GM12892 (cell line): ENCODE data around the gene ZDHHC17.
A peak's percentile ranks its signal among the peaks of the same experiment; 100 is the strongest.

ENCODE experiments used
- DNase-seq: peaks from one replicate; pipeline ENCODE4 v3.0.0; 2011; ENCODE audit not compliant: insufficient read length
- FAIRE-seq: peaks from 2 replicates; lab custom pipeline; 2011; peaks lifted over from hg19 to GRCh38; lab: Jason Lieb, UNC
- POLR2A ChIP-seq: IDR thresholded peaks from 2 replicates; pipeline ENCODE4 v1.6.1; 2011; ENCODE audit warnings: low read depth, low read length, control low read depth
- POLR2AphosphoS5 ChIP-seq: IDR thresholded peaks from 2 replicates; pipeline ENCODE4 v1.6.1; 2011; ENCODE audit warnings: low read depth, low read length, control low read depth
- TAF1 ChIP-seq: IDR thresholded peaks from 2 replicates; pipeline ENCODE4 v1.6.1; 2011; ENCODE audit warnings: low read depth, mild to moderate bottlenecking, control low read depth, low read length, borderline replicate concordance

Gene ZDHHC17

GRCh38 chr12:76798864-76799263 is 34.9 kb downstream of the ZDHHC17 start:
- FAIRE-seq (no peak), DNase-seq (no peak)
- no peak for TF ChIP-seq POLR2A

- DNase-seq, result no peak
- TF ChIP-seq POLR2A (no peak), TAF1 (no peak), POLR2AphosphoS5 (no peak)
- no peak for FAIRE-seq
Measured at GRCh38 chr12:76799362-76799761, 35.4 kb downstream of the ZDHHC17 start.

GRCh38 chr12:76802060-76802459 is 38.1 kb downstream of the ZDHHC17 start:
- no peak for FAIRE-seq
- TF ChIP-seq POLR2A (no peak), TAF1 (no peak), POLR2AphosphoS5 (no peak)
- DNase-seq, result no peak

GRCh38 chr12:76804435-76804976 is 40.6 kb downstream of the ZDHHC17 start:
- TF ChIP-seq POLR2AphosphoS5 (no peak), TAF1 (no peak)
- DNase-seq (no peak), FAIRE-seq (no peak)

GRCh38 chr12:76810671-76811419 is 46.9 kb downstream of the ZDHHC17 start:
- DNase-seq, result no peak
- no peak for TF ChIP-seq POLR2A
- TF ChIP-seq TAF1, result no peak
- FAIRE-seq, result no peak

GRCh38 chr12:76811976-76812375 is 48.1 kb downstream of the ZDHHC17 start:
- TF ChIP-seq TAF1 (no peak), POLR2AphosphoS5 (no peak), POLR2A (no peak)
- no peak for DNase-seq

GRCh38 chr12:76813265-76813664 is 49.4 kb downstream of the ZDHHC17 start:
- FAIRE-seq, result no peak
- no peak for DNase-seq
- TF ChIP-seq POLR2AphosphoS5 (no peak), TAF1 (no peak), POLR2A (no peak)

More at GRCh38 chr12:76811976-76812375, 48.1 kb downstream of the ZDHHC17 start:
- FAIRE-seq, result no peak

GRCh38 chr12:76813972-76814371 is 50.1 kb downstream of the ZDHHC17 start:
- DNase-seq (no peak), FAIRE-seq (no peak)
- TF ChIP-seq POLR2A (no peak), TAF1 (no peak), POLR2AphosphoS5 (no peak)

- TF ChIP-seq TAF1 (no peak), POLR2A (no peak), POLR2AphosphoS5 (no peak)
- FAIRE-seq, result peak; percentile 74
- DNase-seq, result no peak
Measured at GRCh38 chr12:76820888-76821482, 57.1 kb downstream of the ZDHHC17 start.

GRCh38 chr12:76830436-76830835 is 66.5 kb downstream of the ZDHHC17 start:
- DNase-seq (no peak), FAIRE-seq (no peak)
- TF ChIP-seq POLR2A (no peak), POLR2AphosphoS5 (no peak), TAF1 (no peak)

GRCh38 chr12:76836633-76837032 is 72.7 kb downstream of the ZDHHC17 start:
- DNase-seq (no peak), FAIRE-seq (peak; percentile 57)
- no peak for TF ChIP-seq TAF1
- no peak for TF ChIP-seq POLR2AphosphoS5
- TF ChIP-seq POLR2A, result no peak

- TF ChIP-seq POLR2AphosphoS5 (no peak), TAF1 (no peak), POLR2A (no peak)
- FAIRE-seq, result no peak
- DNase-seq, result no peak
Measured at GRCh38 chr12:76847260-76847659, 83.3 kb downstream of the ZDHHC17 start.

- DNase-seq (no peak), FAIRE-seq (no peak)
- no peak for TF ChIP-seq POLR2AphosphoS5
- no peak for TF ChIP-seq TAF1
- no peak for TF ChIP-seq POLR2A
Measured at GRCh38 chr12:76848132-76848531, 84.2 kb downstream of the ZDHHC17 start.
